Uterus (tissue), 4 donors: Measurements from ENCODE around the gene DMGDH. TPM values are rescaled to one million over a fixed set of nuclear protein-coding genes. Genes with fewer than 3 reads are reported as not detected.

ENCODE experiments used
- DNase-seq, 2 donors: peaks; one replicate each; pipeline ENCODE4 v3.0.0-alpha.2; 2019 to 2020
- H3K27ac ChIP-seq, 2 donors: fragments of 200-600 bp; sonication (generic); 1 replicate in 1 of 2; 2 replicates in 1 of 2; pipeline ENCODE4 v1.5.1; 2016 to 2018
- H3K27me3 ChIP-seq, 2 donors: fragments of 200-600 bp; sonication (generic); one replicate each; pipeline ENCODE4 v1.5.1; 2018 to 2019; ENCODE audit warnings: control low read depth in 1 of 2
- H3K36me3 ChIP-seq, 2 donors: fragments of 200-600 bp; sonication (generic); one replicate each; pipeline ENCODE4 v1.5.1; 2019; ENCODE audit warnings: control low read depth in 1 of 2
- H3K4me1 ChIP-seq, 2 donors: fragments of 200-600 bp; sonication (generic); one replicate each; pipeline ENCODE4 v1.5.1; 2018 to 2019; ENCODE audit warnings: control low read depth in 1 of 2
- H3K4me3 ChIP-seq, 2 donors: fragments of 200-600 bp; sonication (generic); 1 replicate in 1 of 2; 2 replicates in 1 of 2; pipeline ENCODE4 v1.5.1; 2018 to 2019; ENCODE audit warnings: mild to moderate bottlenecking in 1 of 2
- H3K9me3 ChIP-seq, 2 donors: fragments of 200-600 bp; sonication (generic); one replicate each; pipeline ENCODE4 v1.5.1; 2019; ENCODE audit warnings: control low read depth in 1 of 2
- POLR2A ChIP-seq, 2 donors: fragments of 450-650 bp; IDR thresholded peaks; one replicate each; pipeline ENCODE4 v1.6.1; 2016; ENCODE audit warnings: antibody characterized with exemption in 2 of 2, mild to moderate bottlenecking in 1 of 2, moderate library complexity in 1 of 2
- intact Hi-C: fragments of 100-400 bp; cut with DNase I; formaldehyde crosslinking; loops from one replicate; pipeline ENCODE4 v1.15.1; 2023; ENCODE audit warnings: low total_unique reads
- total RNA-seq, 4 donors: library from RNA; depleted of rRNA in 3 of 4; stranded (reverse); fragments of >200 nt in 3 of 4; gene quantifications; one replicate each; pipeline versions ENCODE4 v1.1.0 to v1.2.4, GENCODE V29; 2014 to 2023
- TF ChIP-seq, protein P1 (sequence below), 4 experiments: fragments of 200-600 bp in 2 of 4; fragments of 450-650 bp in 2 of 4; sonication (generic) in 2 of 4; IDR thresholded peaks; one replicate each; pipeline ENCODE4 v1.5.1; 2016 to 2019; ENCODE audit warnings: antibody characterized with exemption in 4 of 4, mild to moderate bottlenecking in 2 of 4, moderate library complexity in 1 of 4
- donor health status: DM: yes; HTN: yes; CAD: no.

DMGDH gene
- total RNA-seq, 4 donors from 2014 or later: 2.8 to 5.7 TPM; not detected in 2

GRCh38 chr5:79036769-79037168, 32.7 kb downstream of the DMGDH start:
- H3K4me1 ChIP-seq: no peaks in the 10 kb centered on the region
- H3K4me3 ChIP-seq: no peak overlapping the region
- no peaks in the 10 kb centered on the region for H3K9me3 ChIP-seq
- no peak for DNase-seq
- H3K36me3 ChIP-seq: no peaks in the 10 kb centered on the region
- no peaks in the 10 kb centered on the region for H3K27me3 ChIP-seq
- no peak for TF ChIP-seq POLR2A (IDR thresholded peaks at IDR 0.05)
- TF ChIP-seq, protein P1, sequence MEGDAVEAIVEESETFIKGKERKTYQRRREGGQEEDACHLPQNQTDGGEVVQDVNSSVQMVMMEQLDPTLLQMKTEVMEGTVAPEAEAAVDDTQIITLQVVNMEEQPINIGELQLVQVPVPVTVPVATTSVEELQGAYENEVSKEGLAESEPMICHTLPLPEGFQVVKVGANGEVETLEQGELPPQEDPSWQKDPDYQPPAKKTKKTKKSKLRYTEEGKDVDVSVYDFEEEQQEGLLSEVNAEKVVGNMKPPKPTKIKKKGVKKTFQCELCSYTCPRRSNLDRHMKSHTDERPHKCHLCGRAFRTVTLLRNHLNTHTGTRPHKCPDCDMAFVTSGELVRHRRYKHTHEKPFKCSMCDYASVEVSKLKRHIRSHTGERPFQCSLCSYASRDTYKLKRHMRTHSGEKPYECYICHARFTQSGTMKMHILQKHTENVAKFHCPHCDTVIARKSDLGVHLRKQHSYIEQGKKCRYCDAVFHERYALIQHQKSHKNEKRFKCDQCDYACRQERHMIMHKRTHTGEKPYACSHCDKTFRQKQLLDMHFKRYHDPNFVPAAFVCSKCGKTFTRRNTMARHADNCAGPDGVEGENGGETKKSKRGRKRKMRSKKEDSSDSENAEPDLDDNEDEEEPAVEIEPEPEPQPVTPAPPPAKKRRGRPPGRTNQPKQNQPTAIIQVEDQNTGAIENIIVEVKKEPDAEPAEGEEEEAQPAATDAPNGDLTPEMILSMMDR (IDR thresholded peaks at IDR 0.05): no peak
- no peak overlapping the region for H3K27ac ChIP-seq
- intact Hi-C loops: no loop called here

- Histone ChIP-seq H3K9me3 (no peaks in the 10 kb centered on the region), H3K4me1 (no peaks in the 10 kb centered on the region), H3K36me3 (no peaks in the 10 kb centered on the region), H3K27ac (no peak overlapping the region), H3K27me3 (no peaks in the 10 kb centered on the region), H3K4me3 (no peak overlapping the region)
- intact Hi-C loops: no loop called here
- no peak for DNase-seq
- TF ChIP-seq POLR2A (IDR thresholded peaks at IDR 0.05): no peak
- TF ChIP-seq, protein P1 (IDR thresholded peaks at IDR 0.05): no peak
Observed at GRCh38 chr5:79035237-79035636, 34.2 kb downstream of the DMGDH start.

DNA sequence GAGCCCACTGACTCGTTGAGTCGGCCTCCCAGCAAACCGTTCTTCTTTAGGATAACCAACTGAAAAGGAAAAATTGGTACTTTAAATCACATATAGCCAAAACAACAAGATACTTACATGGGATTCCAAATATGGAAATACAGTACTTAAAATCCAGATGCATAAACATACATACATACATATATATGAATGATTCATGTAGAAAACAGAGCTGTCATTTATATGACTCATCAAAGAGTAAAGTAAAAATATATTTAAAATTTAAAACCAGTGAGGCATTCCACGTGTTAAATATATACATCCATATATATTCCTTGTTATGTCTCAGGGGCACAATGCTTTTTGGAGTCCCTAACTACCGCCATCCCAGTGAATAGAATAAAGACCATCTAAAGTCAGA, 36.7 kb downstream of the DMGDH start:
- intact Hi-C loops: no loop called here
- H3K36me3 ChIP-seq: no peaks in the 10 kb centered on the region
- DNase-seq: no peak
- no peak overlapping the region for H3K27ac ChIP-seq
- H3K27me3 ChIP-seq: no peaks in the 10 kb centered on the region
- H3K4me1 ChIP-seq: no peaks in the 10 kb centered on the region
- TF ChIP-seq POLR2A (IDR thresholded peaks at IDR 0.05): no peak
- H3K9me3 ChIP-seq: no peaks in the 10 kb centered on the region
- no peak overlapping the region for H3K4me3 ChIP-seq

GRCh38 chr5:79032031-79032695, 37.3 kb downstream of the DMGDH start:
- Histone ChIP-seq H3K4me1 (no peaks in the 10 kb centered on the region), H3K36me3 (no peaks in the 10 kb centered on the region), H3K27ac (no peak overlapping the region), H3K9me3 (no peaks in the 10 kb centered on the region), H3K4me3 (no peak overlapping the region), H3K27me3 (no peaks in the 10 kb centered on the region)
- TF ChIP-seq POLR2A (IDR thresholded peaks at IDR 0.05): no peak
- TF ChIP-seq, protein P1 (IDR thresholded peaks at IDR 0.05): no peak
- DNase-seq: no peak
- intact Hi-C loops: no loop called here

DNA sequence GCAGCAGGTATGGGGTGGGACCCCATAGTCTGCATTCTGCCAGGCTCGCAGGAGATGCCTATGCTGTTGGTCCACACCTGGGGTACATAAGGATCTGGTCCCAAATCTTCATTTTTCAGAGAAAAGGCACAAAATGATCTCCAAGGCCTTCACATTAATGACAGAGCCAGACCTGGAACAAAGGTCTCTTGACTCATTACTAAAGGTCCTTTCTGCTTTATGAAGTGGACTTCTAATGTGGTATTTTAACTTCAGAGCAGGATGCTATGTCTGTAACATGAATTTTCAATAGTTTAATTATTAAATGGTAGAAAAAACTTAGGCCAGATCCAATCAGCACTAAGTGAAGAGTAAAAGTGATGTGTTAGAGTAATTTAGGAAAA, 38.0 kb downstream of the DMGDH start:
- Histone ChIP-seq H3K27me3 (no peaks in the 10 kb centered on the region), H3K9me3 (no peaks in the 10 kb centered on the region), H3K36me3 (no peaks in the 10 kb centered on the region), H3K27ac (no peak overlapping the region), H3K4me1 (no peaks in the 10 kb centered on the region), H3K4me3 (no peak overlapping the region)
- TF ChIP-seq POLR2A (IDR thresholded peaks at IDR 0.05): no peak
- TF ChIP-seq, protein P1 (IDR thresholded peaks at IDR 0.05): no peak
- DNase-seq: no peak
- intact Hi-C loops: no loop called here
